GM23338 (cell line): ENCODE results near the gene RALGPS1. TPM values are rescaled to one million over a fixed set of nuclear protein-coding genes. Genes with fewer than 3 reads are reported as not detected.

Experiments used
- ATAC-seq: fragments of 200-7000 bp; cut with Tn5 transposase; 3 replicates; pipeline ENCODE4 v1.9.1; 2020
- DNase-seq: peaks from one replicate; pipeline ENCODE4 v3.0.0-alpha.2; 2015; ENCODE audit warnings: low spot score
- H2AFZ ChIP-seq: fragments of 200-600 bp; sonication (generic); 2 replicates; pipeline ENCODE4 v1.8.0; 2016; ENCODE audit warnings: antibody characterized with exemption, mild to moderate bottlenecking, moderate library complexity
- H3F3A ChIP-seq: fragments of 200-600 bp; sonication (generic); replicated peaks from 2 replicates; pipeline ENCODE4 v1.8.0; 2017; ENCODE audit warnings: antibody characterized with exemption, mixed run types, low read depth
- H3K27ac ChIP-seq: fragments of 200-600 bp; sonication (generic); 2 replicates; pipeline ENCODE4 v1.6.1; 2016; ENCODE audit warnings: low read depth
- H3K27me3 ChIP-seq: fragments of 200-600 bp; sonication (generic); 2 replicates; pipeline ENCODE4 v1.8.0; 2016; ENCODE audit warnings: mild to moderate bottlenecking, mixed run types, moderate library complexity; ENCODE audit not compliant: insufficient read depth
- H3K36me3 ChIP-seq: fragments of 200-600 bp; sonication (generic); 2 replicates; pipeline ENCODE4 v1.8.0; 2016; ENCODE audit warnings: mild to moderate bottlenecking; ENCODE audit not compliant: insufficient read depth
- H3K4me1 ChIP-seq: fragments of 200-600 bp; sonication (generic); 2 replicates; pipeline ENCODE4 v1.8.0; 2016; ENCODE audit warnings: mild to moderate bottlenecking, moderate library complexity; ENCODE audit not compliant: insufficient read depth
- H3K4me2 ChIP-seq: fragments of 200-600 bp; sonication (generic); 2 replicates; pipeline ENCODE4 v1.7.1; 2017; ENCODE audit warnings: mixed run types
- H3K4me3 ChIP-seq: fragments of 200-600 bp; sonication (generic); 2 replicates; pipeline ENCODE4 v1.6.1; 2016; ENCODE audit warnings: mixed run types
- H3K79me2 ChIP-seq: fragments of 200-600 bp; sonication (generic); replicated peaks from 2 replicates; pipeline ENCODE4 v1.8.0; 2017; ENCODE audit warnings: mild to moderate bottlenecking; ENCODE audit not compliant: insufficient read depth
- H3K9me2 ChIP-seq: fragments of 200-600 bp; sonication (generic); 2 replicates; pipeline ENCODE4 v1.8.0; 2017; ENCODE audit not compliant: insufficient read depth
- H4K20me1 ChIP-seq: fragments of 200-600 bp; sonication (generic); replicated peaks from 2 replicates; pipeline ENCODE4 v1.8.0; 2017; ENCODE audit warnings: mild to moderate bottlenecking; ENCODE audit not compliant: insufficient read depth
- H3K27ac Mint-ChIP-seq: 2 replicates; pipeline ENCODE4 v1.8.0; 2020; ENCODE audit warnings: inconsistent platforms, mild to moderate bottlenecking, moderate library complexity, mixed read lengths
- H3K27me3 Mint-ChIP-seq: 3 replicates; pipeline ENCODE4 v1.8.0; 2022; ENCODE audit warnings: low read depth, mild to moderate bottlenecking, moderate library complexity, mixed read lengths, inconsistent platforms; ENCODE audit not compliant: insufficient read depth, poor library complexity
- H3K36me3 Mint-ChIP-seq: 3 replicates; pipeline ENCODE4 v1.8.0; 2021; ENCODE audit warnings: low read depth, mild to moderate bottlenecking, inconsistent platforms, moderate library complexity, mixed read lengths
- H3K4me1 Mint-ChIP-seq: 3 replicates; pipeline ENCODE4 v1.8.0; 2020; ENCODE audit warnings: mild to moderate bottlenecking, inconsistent platforms, mixed read lengths
- H3K4me3 Mint-ChIP-seq: 3 replicates; pipeline ENCODE4 v1.8.0; 2021; ENCODE audit warnings: moderate library complexity, mild to moderate bottlenecking, inconsistent platforms, mixed read lengths
- H3K9me3 Mint-ChIP-seq: 3 replicates; pipeline ENCODE4 v1.8.0; 2020; ENCODE audit warnings: moderate library complexity, mild to moderate bottlenecking, inconsistent platforms, mixed read lengths
- CREB1 ChIP-seq: fragments of 250-450 bp; sonication (Bioruptor Pico); IDR thresholded peaks from 2 replicates; pipeline ENCODE4 v1.5.0; 2020; ENCODE audit warnings: low read depth, mild to moderate bottlenecking, moderate library complexity
- ETS1 ChIP-seq: IDR thresholded peaks from 2 replicates; pipeline ENCODE4 v1.6.1; 2016; ENCODE audit warnings: antibody characterized with exemption
- EZH2 ChIP-seq: fragments of 200-600 bp; sonication (generic); IDR thresholded peaks from one replicate; pipeline ENCODE4 v1.8.0; 2017; ENCODE audit warnings: antibody characterized with exemption, mild to moderate bottlenecking, low read depth; ENCODE audit not compliant: unreplicated experiment
- EZH2phosphoT487 ChIP-seq: fragments of 200-600 bp; sonication (generic); IDR thresholded peaks from one replicate; pipeline ENCODE4 v1.8.1; 2018; ENCODE audit warnings: antibody characterized with exemption; ENCODE audit not compliant: unreplicated experiment
- JUNB ChIP-seq: IDR thresholded peaks from one replicate; pipeline ENCODE4 v1.6.1; 2016; ENCODE audit warnings: antibody characterized with exemption; ENCODE audit not compliant: unreplicated experiment
- NANOG ChIP-seq: IDR thresholded peaks from 2 replicates; pipeline ENCODE4 v1.6.1; 2016; ENCODE audit warnings: antibody characterized with exemption, borderline replicate concordance
- POLR2AphosphoS5 ChIP-seq: IDR thresholded peaks from 2 replicates; pipeline ENCODE4 v1.6.1; 2016; ENCODE audit warnings: antibody characterized with exemption, low read depth
- STAT1 ChIP-seq: IDR thresholded peaks from one replicate; pipeline ENCODE4 v1.6.1; 2016; ENCODE audit warnings: antibody characterized with exemption; ENCODE audit not compliant: unreplicated experiment
- ZNF114 ChIP-seq: fragments of 250-450 bp; sonication (Bioruptor Pico); IDR thresholded peaks from 2 replicates; pipeline ENCODE4 v1.5.0; 2020; ENCODE audit warnings: mild to moderate bottlenecking, moderate library complexity
- ZNF331 ChIP-seq: fragments of 250-450 bp; sonication (Bioruptor Pico); IDR thresholded peaks from 2 replicates; pipeline ENCODE4 v1.5.0; 2020; ENCODE audit warnings: low read depth, mild to moderate bottlenecking, moderate library complexity
- polyA plus RNA-seq: library from polyadenylated mRNA; unstranded; fragments of >200 nt; fragmentation: Nextera tagmentation; extraction: Ambion mirVana; gene quantifications from 2 replicates; pipeline ENCODE4 v1.2.1, GENCODE V29; 2016
- total RNA-seq: library from RNA; depleted of rRNA; stranded (reverse); fragments of >200 nt; shearing (Covaris generic); gene quantifications from 2 replicates; pipeline ENCODE4 v1.2.3, GENCODE V29; 2014
- TF ChIP-seq, protein P1 (sequence below): fragments of 250-450 bp; sonication (Bioruptor Pico); IDR thresholded peaks from 2 replicates; pipeline ENCODE4 v1.5.0; 2020; ENCODE audit warnings: mild to moderate bottlenecking, moderate library complexity
- TF ChIP-seq, protein P2 (sequence below): IDR thresholded peaks from one replicate; pipeline ENCODE4 v1.6.1; 2018; ENCODE audit warnings: antibody characterized with exemption; ENCODE audit not compliant: unreplicated experiment
- TF ChIP-seq, protein P3 (sequence below), 2 experiments: fragments of 200-600 bp in 1 of 2; sonication (generic) in 1 of 2; conservative IDR thresholded peaks; 2 replicates each; pipeline versions ENCODE4 v1.5.1 to v1.6.1; 2016 to 2017; ENCODE audit warnings: antibody characterized with exemption in 2 of 2, low read depth in 2 of 2, mild to moderate bottlenecking in 2 of 2, moderate library complexity in 1 of 2

The RALGPS1 gene
- total and polyA plus RNA-seq, 2 experiments from 2014 or later, result 18.2 to 57.1 TPM

- no peaks in the 10 kb centered on the region for H3K27me3 ChIP-seq
- no peak for TF ChIP-seq NANOG
- TF ChIP-seq, protein P1, sequence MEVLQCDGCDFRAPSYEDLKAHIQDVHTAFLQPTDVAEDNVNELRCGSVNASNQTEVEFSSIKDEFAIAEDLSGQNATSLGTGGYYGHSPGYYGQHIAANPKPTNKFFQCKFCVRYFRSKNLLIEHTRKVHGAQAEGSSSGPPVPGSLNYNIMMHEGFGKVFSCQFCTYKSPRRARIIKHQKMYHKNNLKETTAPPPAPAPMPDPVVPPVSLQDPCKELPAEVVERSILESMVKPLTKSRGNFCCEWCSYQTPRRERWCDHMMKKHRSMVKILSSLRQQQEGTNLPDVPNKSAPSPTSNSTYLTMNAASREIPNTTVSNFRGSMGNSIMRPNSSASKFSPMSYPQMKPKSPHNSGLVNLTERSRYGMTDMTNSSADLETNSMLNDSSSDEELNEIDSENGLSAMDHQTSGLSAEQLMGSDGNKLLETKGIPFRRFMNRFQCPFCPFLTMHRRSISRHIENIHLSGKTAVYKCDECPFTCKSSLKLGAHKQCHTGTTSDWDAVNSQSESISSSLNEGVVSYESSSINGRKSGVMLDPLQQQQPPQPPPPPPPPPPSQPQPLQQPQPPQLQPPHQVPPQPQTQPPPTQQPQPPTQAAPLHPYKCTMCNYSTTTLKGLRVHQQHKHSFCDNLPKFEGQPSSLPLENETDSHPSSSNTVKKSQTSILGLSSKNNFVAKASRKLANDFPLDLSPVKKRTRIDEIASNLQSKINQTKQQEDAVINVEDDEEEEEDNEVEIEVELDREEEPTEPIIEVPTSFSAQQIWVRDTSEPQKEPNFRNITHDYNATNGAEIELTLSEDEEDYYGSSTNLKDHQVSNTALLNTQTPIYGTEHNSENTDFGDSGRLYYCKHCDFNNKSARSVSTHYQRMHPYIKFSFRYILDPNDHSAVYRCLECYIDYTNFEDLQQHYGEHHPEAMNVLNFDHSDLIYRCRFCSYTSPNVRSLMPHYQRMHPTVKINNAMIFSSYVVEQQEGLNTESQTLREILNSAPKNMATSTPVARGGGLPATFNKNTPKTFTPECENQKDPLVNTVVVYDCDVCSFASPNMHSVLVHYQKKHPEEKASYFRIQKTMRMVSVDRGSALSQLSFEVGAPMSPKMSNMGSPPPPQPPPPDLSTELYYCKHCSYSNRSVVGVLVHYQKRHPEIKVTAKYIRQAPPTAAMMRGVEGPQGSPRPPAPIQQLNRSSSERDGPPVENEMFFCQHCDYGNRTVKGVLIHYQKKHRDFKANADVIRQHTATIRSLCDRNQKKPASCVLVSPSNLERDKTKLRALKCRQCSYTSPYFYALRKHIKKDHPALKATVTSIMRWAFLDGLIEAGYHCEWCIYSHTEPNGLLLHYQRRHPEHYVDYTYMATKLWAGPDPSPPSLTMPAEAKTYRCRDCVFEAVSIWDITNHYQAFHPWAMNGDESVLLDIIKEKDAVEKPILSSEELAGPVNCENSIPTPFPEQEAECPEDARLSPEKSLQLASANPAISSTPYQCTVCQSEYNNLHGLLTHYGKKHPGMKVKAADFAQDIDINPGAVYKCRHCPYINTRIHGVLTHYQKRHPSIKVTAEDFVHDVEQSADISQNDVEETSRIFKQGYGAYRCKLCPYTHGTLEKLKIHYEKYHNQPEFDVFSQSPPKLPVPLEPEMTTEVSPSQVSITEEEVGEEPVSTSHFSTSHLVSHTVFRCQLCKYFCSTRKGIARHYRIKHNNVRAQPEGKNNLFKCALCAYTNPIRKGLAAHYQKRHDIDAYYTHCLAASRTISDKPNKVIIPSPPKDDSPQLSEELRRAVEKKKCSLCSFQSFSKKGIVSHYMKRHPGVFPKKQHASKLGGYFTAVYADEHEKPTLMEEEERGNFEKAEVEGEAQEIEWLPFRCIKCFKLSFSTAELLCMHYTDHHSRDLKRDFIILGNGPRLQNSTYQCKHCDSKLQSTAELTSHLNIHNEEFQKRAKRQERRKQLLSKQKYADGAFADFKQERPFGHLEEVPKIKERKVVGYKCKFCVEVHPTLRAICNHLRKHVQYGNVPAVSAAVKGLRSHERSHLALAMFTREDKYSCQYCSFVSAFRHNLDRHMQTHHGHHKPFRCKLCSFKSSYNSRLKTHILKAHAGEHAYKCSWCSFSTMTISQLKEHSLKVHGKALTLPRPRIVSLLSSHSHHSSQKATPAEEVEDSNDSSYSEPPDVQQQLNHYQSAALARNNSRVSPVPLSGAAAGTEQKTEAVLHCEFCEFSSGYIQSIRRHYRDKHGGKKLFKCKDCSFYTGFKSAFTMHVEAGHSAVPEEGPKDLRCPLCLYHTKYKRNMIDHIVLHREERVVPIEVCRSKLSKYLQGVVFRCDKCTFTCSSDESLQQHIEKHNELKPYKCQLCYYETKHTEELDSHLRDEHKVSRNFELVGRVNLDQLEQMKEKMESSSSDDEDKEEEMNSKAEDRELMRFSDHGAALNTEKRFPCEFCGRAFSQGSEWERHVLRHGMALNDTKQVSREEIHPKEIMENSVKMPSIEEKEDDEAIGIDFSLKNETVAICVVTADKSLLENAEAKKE (CRISPR knock-in tag), result no peak
- no peak for TF ChIP-seq POLR2AphosphoS5
- no peak for TF ChIP-seq ETS1
- no peak for TF ChIP-seq ZNF331
- TF ChIP-seq, protein P2, sequence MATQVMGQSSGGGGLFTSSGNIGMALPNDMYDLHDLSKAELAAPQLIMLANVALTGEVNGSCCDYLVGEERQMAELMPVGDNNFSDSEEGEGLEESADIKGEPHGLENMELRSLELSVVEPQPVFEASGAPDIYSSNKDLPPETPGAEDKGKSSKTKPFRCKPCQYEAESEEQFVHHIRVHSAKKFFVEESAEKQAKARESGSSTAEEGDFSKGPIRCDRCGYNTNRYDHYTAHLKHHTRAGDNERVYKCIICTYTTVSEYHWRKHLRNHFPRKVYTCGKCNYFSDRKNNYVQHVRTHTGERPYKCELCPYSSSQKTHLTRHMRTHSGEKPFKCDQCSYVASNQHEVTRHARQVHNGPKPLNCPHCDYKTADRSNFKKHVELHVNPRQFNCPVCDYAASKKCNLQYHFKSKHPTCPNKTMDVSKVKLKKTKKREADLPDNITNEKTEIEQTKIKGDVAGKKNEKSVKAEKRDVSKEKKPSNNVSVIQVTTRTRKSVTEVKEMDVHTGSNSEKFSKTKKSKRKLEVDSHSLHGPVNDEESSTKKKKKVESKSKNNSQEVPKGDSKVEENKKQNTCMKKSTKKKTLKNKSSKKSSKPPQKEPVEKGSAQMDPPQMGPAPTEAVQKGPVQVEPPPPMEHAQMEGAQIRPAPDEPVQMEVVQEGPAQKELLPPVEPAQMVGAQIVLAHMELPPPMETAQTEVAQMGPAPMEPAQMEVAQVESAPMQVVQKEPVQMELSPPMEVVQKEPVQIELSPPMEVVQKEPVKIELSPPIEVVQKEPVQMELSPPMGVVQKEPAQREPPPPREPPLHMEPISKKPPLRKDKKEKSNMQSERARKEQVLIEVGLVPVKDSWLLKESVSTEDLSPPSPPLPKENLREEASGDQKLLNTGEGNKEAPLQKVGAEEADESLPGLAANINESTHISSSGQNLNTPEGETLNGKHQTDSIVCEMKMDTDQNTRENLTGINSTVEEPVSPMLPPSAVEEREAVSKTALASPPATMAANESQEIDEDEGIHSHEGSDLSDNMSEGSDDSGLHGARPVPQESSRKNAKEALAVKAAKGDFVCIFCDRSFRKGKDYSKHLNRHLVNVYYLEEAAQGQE, result no peak
- no peak for TF ChIP-seq ZNF114 (CRISPR knock-in tag)
- TF ChIP-seq JUNB, result no peak
- TF ChIP-seq EZH2, result no peak
- TF ChIP-seq, protein P3, sequence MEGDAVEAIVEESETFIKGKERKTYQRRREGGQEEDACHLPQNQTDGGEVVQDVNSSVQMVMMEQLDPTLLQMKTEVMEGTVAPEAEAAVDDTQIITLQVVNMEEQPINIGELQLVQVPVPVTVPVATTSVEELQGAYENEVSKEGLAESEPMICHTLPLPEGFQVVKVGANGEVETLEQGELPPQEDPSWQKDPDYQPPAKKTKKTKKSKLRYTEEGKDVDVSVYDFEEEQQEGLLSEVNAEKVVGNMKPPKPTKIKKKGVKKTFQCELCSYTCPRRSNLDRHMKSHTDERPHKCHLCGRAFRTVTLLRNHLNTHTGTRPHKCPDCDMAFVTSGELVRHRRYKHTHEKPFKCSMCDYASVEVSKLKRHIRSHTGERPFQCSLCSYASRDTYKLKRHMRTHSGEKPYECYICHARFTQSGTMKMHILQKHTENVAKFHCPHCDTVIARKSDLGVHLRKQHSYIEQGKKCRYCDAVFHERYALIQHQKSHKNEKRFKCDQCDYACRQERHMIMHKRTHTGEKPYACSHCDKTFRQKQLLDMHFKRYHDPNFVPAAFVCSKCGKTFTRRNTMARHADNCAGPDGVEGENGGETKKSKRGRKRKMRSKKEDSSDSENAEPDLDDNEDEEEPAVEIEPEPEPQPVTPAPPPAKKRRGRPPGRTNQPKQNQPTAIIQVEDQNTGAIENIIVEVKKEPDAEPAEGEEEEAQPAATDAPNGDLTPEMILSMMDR (conservative IDR thresholded peaks at IDR 0.05; ENCODE audit: low read depth in 2 of 2), result no peak
- no peak for TF ChIP-seq STAT1
- TF ChIP-seq CREB1 (CRISPR knock-in tag), result no peak
- no peak for TF ChIP-seq EZH2phosphoT487
- DNase-seq (no peak), ATAC-seq (no peak)
- peaks cover 25% of the 10 kb centered on the region for H3K4me1 Mint-ChIP-seq
- no peak overlapping the region for H3K4me3 Mint-ChIP-seq
- H3K36me3 Mint-ChIP-seq, result no peaks in the 10 kb centered on the region
- 0 out of 2 replicates have a peak, but pooled peaks cover 3% of the 10 kb centered on the region for H4K20me1 ChIP-seq
- no peak overlapping the region for H3K27ac Mint-ChIP-seq
- H3K27me3 Mint-ChIP-seq, result peaks cover 3% of the 10 kb centered on the region
- no peaks in the 10 kb centered on the region for H3F3A ChIP-seq
- H2AFZ ChIP-seq, result no peak overlapping the region
- H3K9me3 Mint-ChIP-seq, result no peaks in the 10 kb centered on the region; the same call in 2 of the 3 replicates
- H3K4me1 ChIP-seq, result peaks cover 17% of the 10 kb centered on the region
- H3K9me2 ChIP-seq, result 0 out of 2 replicates have a peak, but pooled peaks cover 3% of the 10 kb centered on the region
- H3K4me2 ChIP-seq, result no peak overlapping the region
- no peak overlapping the region for H3K4me3 ChIP-seq
- no peaks in the 10 kb centered on the region for H3K79me2 ChIP-seq
- no peak overlapping the region for H3K27ac ChIP-seq
- H3K36me3 ChIP-seq, result no peaks in the 10 kb centered on the region
Observed at GRCh38 chr9:127140181-127140580, 225.6 kb downstream of the RALGPS1 start.
